SJCRH30 (cell line): ENCODE data around the gene LZTS2. TPM values are rescaled to one million over a fixed set of nuclear protein-coding genes. Genes with fewer than 3 reads are reported as not detected.
"Not testable (repeated sequence)": the region's sequence is repeated elsewhere in the genome, so short reads cannot be mapped to it uniquely, and the experiment has no call there.

Experiments
- DNase-seq, 2 experiments: peaks; one replicate each; pipeline ENCODE4 v3.0.0-alpha.2; 2015 to 2020
- H3K27ac ChIP-seq: fragments of 250-450 bp; sonication (Bioruptor Pico); 2 replicates; pipeline ENCODE4 v1.5.1; 2020; ENCODE audit warnings: mild to moderate bottlenecking, moderate library complexity
- H3K27me3 ChIP-seq: fragments of 250-450 bp; sonication (Bioruptor Pico); 2 replicates; pipeline ENCODE4 v1.5.1; 2020; ENCODE audit warnings: mild to moderate bottlenecking, moderate library complexity
- H3K36me3 ChIP-seq: fragments of 250-450 bp; sonication (Bioruptor Pico); 2 replicates; pipeline ENCODE4 v1.5.1; 2020; ENCODE audit warnings: mild to moderate bottlenecking, moderate library complexity
- H3K4me1 ChIP-seq: fragments of 250-450 bp; sonication (Bioruptor Pico); 2 replicates; pipeline ENCODE4 v1.5.1; 2020; ENCODE audit warnings: mild to moderate bottlenecking, moderate library complexity
- H3K4me3 ChIP-seq: fragments of 250-450 bp; sonication (Bioruptor Pico); 2 replicates; pipeline ENCODE4 v1.5.1; 2020; ENCODE audit warnings: mild to moderate bottlenecking, moderate library complexity
- H3K9me3 ChIP-seq: fragments of 250-450 bp; sonication (Bioruptor Pico); replicated peaks from 2 replicates; pipeline ENCODE4 v1.5.1; 2020; ENCODE audit warnings: mild to moderate bottlenecking, moderate library complexity
- total RNA-seq: library from RNA; depleted of rRNA; stranded (reverse); fragments of >200 nt; shearing (Covaris generic); gene quantifications from 2 replicates; pipeline ENCODE4 v1.2.3, GENCODE V29; 2014

Gene LZTS2
- total RNA-seq, 1 experiment from 2014 or later = 239 TPM

- Histone ChIP-seq H3K36me3 (no peaks in the 10 kb centered on the region), H3K9me3 (no peaks in the 10 kb centered on the region), H3K27me3 (no peaks in the 10 kb centered on the region), H3K4me3 (no peak overlapping the region), H3K4me1 (peaks cover 21% of the 10 kb centered on the region), H3K27ac (no peak overlapping the region)
- no peak for DNase-seq
These were observed 23.5 kb downstream of the LZTS2 start for GRCh38 chr10:101022967-101023705.

DNA sequence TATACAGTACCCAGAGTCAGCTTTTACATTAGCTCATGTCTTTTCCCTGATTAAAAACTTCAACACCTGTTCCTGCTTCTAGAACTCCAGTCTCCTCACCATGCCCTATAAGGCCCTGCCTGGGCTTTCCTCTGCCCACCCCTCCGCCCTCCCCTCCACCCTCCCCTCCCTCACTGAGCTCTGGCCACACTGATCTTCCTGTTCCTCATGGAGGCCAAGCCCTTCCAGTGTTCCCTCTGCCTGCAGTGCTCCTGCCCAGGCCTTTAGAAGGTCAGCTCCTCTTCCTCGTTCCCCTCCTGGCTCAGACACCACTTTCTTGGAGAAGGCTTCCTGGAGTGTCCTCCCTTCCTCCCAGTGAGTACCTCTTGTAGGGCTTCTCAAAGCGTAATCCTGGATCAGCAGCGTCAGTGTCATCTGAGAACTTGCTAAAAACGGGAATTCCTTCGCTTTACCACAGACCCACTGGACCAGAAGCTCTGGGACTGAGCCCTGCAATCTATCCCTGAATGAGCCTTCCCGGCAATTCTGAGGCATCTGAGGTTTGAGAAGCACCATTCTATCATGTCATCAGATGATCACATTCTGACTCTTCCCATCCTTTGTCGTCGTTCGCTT is 27.6 kb downstream of the LZTS2 start:
- H3K27ac ChIP-seq = no peak overlapping the region
- DNase-seq = peak; percentile 43 to 47
- H3K9me3 ChIP-seq = no peaks in the 10 kb centered on the region
- H3K27me3 ChIP-seq = no peaks in the 10 kb centered on the region
- no peak overlapping the region for H3K4me3 ChIP-seq
- H3K36me3 ChIP-seq = no peaks in the 10 kb centered on the region
- H3K4me1 ChIP-seq = peaks cover 40% of the 10 kb centered on the region

GRCh38 chr10:101028446-101029337 is 29.1 kb downstream of the LZTS2 start:
- peak; percentile 75 to 84 for DNase-seq
- Histone ChIP-seq H3K4me3 (no peak overlapping the region), H3K4me1 (peaks cover 50% of the 10 kb centered on the region), H3K27ac (peak overlapping the region; percentile 16; the same call in 1 of the 2 replicates), H3K27me3 (no peaks in the 10 kb centered on the region), H3K36me3 (no peaks in the 10 kb centered on the region), H3K9me3 (no peaks in the 10 kb centered on the region)

DNA sequence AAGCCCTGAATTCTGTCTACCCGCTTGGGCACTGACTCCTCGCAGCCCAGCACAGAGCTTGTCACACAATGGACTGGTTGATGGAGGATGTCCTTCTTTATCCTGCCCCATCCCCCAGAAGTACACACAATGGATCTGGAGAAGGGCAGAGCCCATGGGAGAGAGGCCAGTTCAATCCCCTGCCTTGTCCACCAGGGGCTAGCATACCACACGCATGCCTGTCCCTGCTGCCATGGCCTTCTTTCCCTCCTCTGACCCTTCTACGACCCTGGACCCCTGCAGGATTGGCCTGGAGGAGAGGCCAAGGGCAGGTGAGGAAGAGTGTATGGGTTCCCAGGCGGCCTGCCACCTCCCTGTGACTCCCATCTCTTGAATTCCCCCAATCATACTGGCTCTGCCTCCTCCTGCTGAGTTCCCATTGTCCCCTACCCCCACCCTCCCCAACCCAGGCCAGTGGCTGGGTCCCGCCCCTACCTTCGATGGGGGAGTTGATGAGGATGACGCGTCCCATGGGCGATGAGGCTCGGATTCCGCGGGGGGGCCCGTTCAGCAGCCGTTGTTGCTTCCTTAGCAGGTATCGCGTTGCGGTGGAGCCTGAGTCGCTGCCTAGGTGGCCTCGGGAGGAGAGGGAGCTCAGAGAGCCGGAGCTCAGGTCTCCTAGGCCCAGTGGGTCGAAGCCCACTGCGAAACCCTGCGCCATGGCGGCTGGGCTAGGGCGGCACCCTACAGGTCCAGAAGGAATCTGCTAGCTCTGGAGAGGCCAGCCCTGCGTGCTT is 30.1 kb downstream of the LZTS2 start:
- Histone ChIP-seq H3K36me3 (no peaks in the 10 kb centered on the region), H3K9me3 (no peaks in the 10 kb centered on the region), H3K4me3 (no peak overlapping the region), H3K4me1 (peaks cover 50% of the 10 kb centered on the region), H3K27me3 (no peaks in the 10 kb centered on the region), H3K27ac (peak overlapping the region; percentile 16; the same call in 1 of the 2 replicates)
- DNase-seq = peak; percentile 45 to 56

- Histone ChIP-seq H3K36me3 (no peaks in the 10 kb centered on the region), H3K27ac (no peak overlapping the region), H3K27me3 (no peaks in the 10 kb centered on the region), H3K4me3 (peak overlapping the region; percentile 53), H3K4me1 (peaks cover 50% of the 10 kb centered on the region), H3K9me3 (no peaks in the 10 kb centered on the region)
- DNase-seq = no peak
These were observed 31.0 kb downstream of the LZTS2 start for GRCh38 chr10:101030496-101031127.

GRCh38 chr10:101031128-101031795 is 31.7 kb downstream of the LZTS2 start, which contains the start of the genes PDZD7 and SFXN3:
TSS of gene PDZD7 (minus strand) at chr10:101031129. CDS start at chr10:101030219, 910 bp downstream.
TSS of gene SFXN3 (plus strand) at chr10:101031234. CDS start at chr10:101034695, 3,461 bp downstream.
- Histone ChIP-seq H3K36me3 (no peaks in the 10 kb centered on the region), H3K4me3 (peak within 1 kb of the TSS; percentile 53), H3K9me3 (no peaks in the 10 kb centered on the region), H3K27me3 (no peaks in the 10 kb centered on the region), H3K27ac (peak within 1 kb of the TSS; percentile 31), H3K4me1 (peaks cover 50% of the 10 kb centered on the region)
- DNase-seq = peak; percentile 77 to 80

DNA sequence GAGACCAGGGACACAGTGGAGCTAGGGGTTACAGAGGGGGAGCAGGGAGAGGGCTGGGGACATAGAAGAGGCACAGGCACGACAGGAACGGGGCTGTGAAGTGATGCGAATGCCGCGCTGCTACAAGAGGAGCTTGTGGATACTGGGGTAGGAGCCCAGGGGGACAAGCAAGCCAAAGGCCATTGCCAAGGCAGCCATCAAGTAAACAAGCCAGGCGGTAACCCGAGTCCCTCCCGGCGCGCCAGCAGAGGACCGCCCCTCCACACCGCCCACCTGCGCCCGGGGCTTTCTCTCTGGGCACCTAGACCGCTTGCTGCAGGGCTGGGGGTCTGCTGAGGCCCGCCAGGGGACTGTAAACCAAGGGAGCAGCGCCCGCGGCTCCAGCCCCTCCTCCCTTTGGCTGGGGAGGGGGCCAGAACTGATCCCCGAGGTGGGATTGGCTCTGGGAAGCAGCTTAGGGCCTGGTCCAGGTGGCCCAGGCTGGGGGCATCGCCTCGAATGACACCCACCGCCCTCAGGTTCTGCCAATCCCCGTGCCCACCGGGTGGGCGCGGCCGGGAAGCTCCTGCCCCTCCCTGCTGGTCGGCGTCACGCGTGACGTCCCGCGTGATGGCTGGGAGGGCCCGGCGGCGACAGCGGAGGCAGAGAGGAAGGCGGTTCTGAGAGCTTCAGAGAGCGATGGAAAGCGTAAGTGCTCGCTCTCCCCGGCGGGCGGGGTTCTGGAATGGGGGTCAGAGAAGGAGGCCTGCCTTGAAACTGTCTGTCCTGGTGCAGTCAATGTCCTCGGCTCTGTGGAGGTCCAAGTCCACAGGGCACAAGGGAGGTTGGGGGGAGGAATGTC is 32.4 kb downstream of the LZTS2 start:
- Histone ChIP-seq H3K4me3 (peak overlapping the region; percentile 53), H3K9me3 (no peaks in the 10 kb centered on the region), H3K4me1 (peaks cover 44% of the 10 kb centered on the region), H3K36me3 (no peaks in the 10 kb centered on the region), H3K27ac (peak overlapping the region; percentile 31), H3K27me3 (no peaks in the 10 kb centered on the region)
- DNase-seq = peak; percentile 54 to 60

- H3K9me3 ChIP-seq = no peaks in the 10 kb centered on the region
- peaks cover 38% of the 10 kb centered on the region for H3K4me1 ChIP-seq
- H3K27ac ChIP-seq = peak overlapping the region; percentile 31
- no peaks in the 10 kb centered on the region for H3K36me3 ChIP-seq
- no peaks in the 10 kb centered on the region for H3K27me3 ChIP-seq
- peak overlapping the region; percentile 53 for H3K4me3 ChIP-seq
- DNase-seq = peak; percentile 78 to 81
These were observed 33.1 kb downstream of the LZTS2 start for GRCh38 chr10:101032637-101033224.

- Histone ChIP-seq H3K27me3 (no peaks in the 10 kb centered on the region), H3K9me3 (no peaks in the 10 kb centered on the region), H3K36me3 (no peaks in the 10 kb centered on the region), H3K27ac (no peak overlapping the region; the same call in 1 of the 2 replicates), H3K4me3 (peak overlapping the region; percentile 53; the same call in 1 of the 2 replicates), H3K4me1 (peaks cover 34% of the 10 kb centered on the region)
- DNase-seq = no peak
These were observed 33.7 kb downstream of the LZTS2 start for GRCh38 chr10:101033276-101033675.

DNA sequence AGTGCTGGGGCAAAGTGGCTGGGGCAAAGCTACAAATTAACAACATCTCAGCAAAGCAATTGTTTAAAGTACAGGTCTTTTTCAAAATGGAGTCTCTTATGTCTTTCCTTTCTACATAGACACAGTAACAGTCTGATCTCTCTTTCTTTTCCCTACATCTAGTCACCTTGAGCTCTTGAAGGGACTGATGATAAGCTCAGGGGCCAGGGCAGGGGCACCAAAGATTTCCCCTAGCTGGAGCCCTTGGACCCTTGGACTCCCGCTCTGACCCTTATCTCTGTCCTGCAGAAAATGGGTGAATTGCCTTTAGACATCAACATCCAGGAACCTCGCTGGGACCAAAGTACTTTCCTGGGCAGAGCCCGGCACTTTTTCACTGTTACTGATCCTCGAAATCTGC is 34.8 kb downstream of the LZTS2 start:
- not testable (repeated sequence) for DNase-seq, H3K27ac ChIP-seq, H3K27me3 ChIP-seq, H3K36me3 ChIP-seq, H3K9me3 ChIP-seq, H3K4me3 ChIP-seq
- peaks cover 24% of the 10 kb centered on the region for H3K4me1 ChIP-seq

- H3K4me1 ChIP-seq = peaks cover 17% of the 10 kb centered on the region
- DNase-seq = no peak
- no peaks in the 10 kb centered on the region for H3K27me3 ChIP-seq
- H3K4me3 ChIP-seq = no peak overlapping the region
- no peaks in the 10 kb centered on the region for H3K9me3 ChIP-seq
- no peaks in the 10 kb centered on the region for H3K36me3 ChIP-seq
- no peak overlapping the region for H3K27ac ChIP-seq
These were observed 35.7 kb downstream of the LZTS2 start for GRCh38 chr10:101035314-101035713.

GRCh38 chr10:101035916-101036702 is 36.5 kb downstream of the LZTS2 start:
- Histone ChIP-seq H3K36me3 (no peaks in the 10 kb centered on the region), H3K4me1 (peaks cover 15% of the 10 kb centered on the region), H3K9me3 (no peaks in the 10 kb centered on the region), H3K27ac (no peak overlapping the region), H3K4me3 (no peak overlapping the region), H3K27me3 (no peaks in the 10 kb centered on the region)
- DNase-seq = no peak
